Measurements from ENCODE around the gene ORAI3.

- TF ChIP-seq EZH2phosphoT487 (IDR thresholded peaks at IDR 0.05; ENCODE audit: borderline replicate concordance, low read depth, low read length) (no peak), CTCF (conservative IDR thresholded peaks at IDR 0.05; ENCODE audit: low read length) (no peak)
Observed at GRCh38 chr16:30899794-30900193, 49.1 kb upstream of the ORAI3 start.
